ENCODE data around the gene NAPSA. TPM values are rescaled to one million over a fixed set of nuclear protein-coding genes. Genes with fewer than 3 reads are reported as not detected.

Gene NAPSA
- total and polyA plus RNA-seq, 9 of the 15 experiments (the other 6 are each of a cell fraction or from before 2014, with no cell fraction given), result 0.25 to 1.9 (median 0.69) TPM

GRCh38 chr19:50401605-50402450, 36.4 kb upstream of the NAPSA start:
- peaks cover 16% of the 10 kb centered on the region; the same call in 2 of the 3 replicates for H3K79me2 ChIP-seq (ENCODE audit: control insufficient read depth, insufficient read depth, low read length)
- H3K9me3 ChIP-seq (replicated peaks; ENCODE audit: control insufficient read depth, insufficient read depth, low read depth, low read length), result no peaks in the 10 kb centered on the region
- WGBS (ENCODE audit: insufficient coverage, low coverage, missing lambda C conversion rate), result 96% methylated on average over 28 of the region's 48 CpGs
- TSS peak; percentile 41 for BruUV-seq (replicated peaks)
- CTCF ChIA-PET (ENCODE audit: low intra/inter-chr PET ratio), result no interaction called here
- H3K27ac ChIP-seq (ENCODE audit: extremely low read depth, low read depth, low read length), result no peak overlapping the region
- no peaks in the 10 kb centered on the region for H3K9me1 ChIP-seq (ENCODE audit: control insufficient read depth, insufficient read depth, low read length)
- POLR2A ChIA-PET, result no interaction called here
- in situ Hi-C loops (cut with MboI), result no loop called here
- peak in 1 of 4 experiments; percentile 31 for DNase-seq (ENCODE audit: extremely low read depth in 1 of 4, low spot score in 3 of 4)
- peaks cover 0 to 24% of the 10 kb centered on the region in 2 experiments; a peak in 2 of 5 replicates for H3K4me1 ChIP-seq (replicated peaks in 1 of 2; ENCODE audit: control insufficient read depth in 2 of 2, insufficient read depth in 2 of 2, low read length in 2 of 2)
- no peaks in the 10 kb centered on the region for H3K27me3 ChIP-seq (ENCODE audit: control insufficient read depth in 2 of 2, insufficient read depth in 2 of 2, low read length in 2 of 2)
- FAIRE-seq, result no peak
- intact Hi-C loops (cut with micrococcal nuclease), result no loop called here
- H3K4me3 ChIP-seq, result no peak overlapping the region
- H3K36me3 ChIP-seq (ENCODE audit: control insufficient read depth, insufficient read depth, low read length), result peaks cover 76% of the 10 kb centered on the region; the same call in 2 of the 3 replicates
- H2AFZ ChIP-seq (ENCODE audit: low read depth, low read length), result no peak overlapping the region
- no peak for ATAC-seq
- 0 out of 2 replicates have a peak, but pooled peaks cover 4% of the 10 kb centered on the region for H4K20me1 ChIP-seq (replicated peaks; ENCODE audit: control insufficient read depth, insufficient read depth, low read length)
- TF ChIP-seq ZNF408 (CRISPR knock-in tag; IDR thresholded peaks at IDR 0.05; ENCODE audit: low read depth), result no peak
- TF ChIP-seq POLR2G (IDR thresholded peaks at IDR 0.05; ENCODE audit: low read depth, low read length), result 0 out of 2 replicates have a peak, but pooled peaks have one; percentile 20
- peak in 1 of 3 experiments; percentile 11; a peak in 1 of 6 replicates for TF ChIP-seq CTCF (IDR thresholded peaks at IDR 0.05 in 2 of 3, conservative IDR thresholded peaks at IDR 0.05 in 1 of 3; ENCODE audit: insufficient read depth in 2 of 3, low read depth in 1 of 3, low read length in 3 of 3)
- peak; percentile 64; the same call in 1 of the 2 replicates for TF ChIP-seq ZNF263 (CRISPR knock-in tag; IDR thresholded peaks at IDR 0.05; ENCODE audit: borderline replicate concordance)
- H3K4me2 ChIP-seq (ENCODE audit: insufficient read depth, low read length), result no peak overlapping the region
- H3K9ac ChIP-seq (ENCODE audit: insufficient read depth in 1 of 2, low read depth in 2 of 2, low read length in 2 of 2), result peak overlapping the region in 1 of 2 experiments; percentile 17; a peak in 1 of 4 replicates

Data from K562 (cell line).